Measurements from ENCODE around the gene ASGR2.
"Not testable (repeated sequence)": the region's sequence is repeated elsewhere in the genome, so short reads cannot be mapped to it uniquely, and the experiment has no call there.

- not testable (repeated sequence) for TF ChIP-seq CTCF (conservative IDR thresholded peaks at IDR 0.05; ENCODE audit: low read depth, low read length); EZH2 (IDR thresholded peaks at IDR 0.05; ENCODE audit: low read length, unreplicated experiment)
Observed at GRCh38 chr17:7120635-7121034, 6.0 kb upstream of the ASGR2 start.

Data from PC-3 (cell line).